AG04450 (cell line): Measurements from ENCODE around the gene CNGA3. TPM values are rescaled to one million over a fixed set of nuclear protein-coding genes. Genes with fewer than 3 reads are reported as not detected.

Experiments used
- CTCF ChIA-PET: fragments of 300-600, 350-600 bp; formaldehyde crosslinking; extraction: SDS; loops from one replicate; lab custom pipeline; 2022; ENCODE audit warnings: antibody characterized with exemption, inconsistent platforms; lab: Charles Lee
- POLR2A ChIA-PET: fragments of 350-600 bp; formaldehyde crosslinking; extraction: SDS; loops from one replicate; lab custom pipeline; 2021; ENCODE audit warnings: antibody characterized with exemption, inconsistent platforms; lab: Yijun Ruan, JAX
- DNase-seq: peaks from one replicate; pipeline ENCODE4 v3.0.0-alpha.2; 2011; ENCODE audit warnings: low read depth, low spot score
- H3K27ac ChIP-seq: one replicate; pipeline ENCODE4 v1.5.1; 2012; ENCODE audit warnings: low read depth, low read length, control low read depth
- H3K27me3 ChIP-seq: one replicate; pipeline ENCODE4 v1.6.0; 2012; ENCODE audit warnings: low read length; ENCODE audit not compliant: control insufficient read depth, insufficient read depth
- H3K4me3 ChIP-seq: 2 replicates; pipeline ENCODE4 v1.5.1; 2011; ENCODE audit warnings: mild to moderate bottlenecking, low read depth, low read length, control low read depth
- H3K9me3 ChIP-seq: 2 replicates; pipeline ENCODE4 v1.5.1; 2012; ENCODE audit warnings: low read length; ENCODE audit not compliant: control insufficient read depth, insufficient read depth
- polyA plus RNA-seq: library from polyadenylated mRNA; depleted of rRNA; stranded (reverse); fragments of >200 nt; gene quantifications from 2 replicates; pipeline ENCODE4 v1.2.3, GENCODE V29; 2011
- TF ChIP-seq, protein P1 (sequence below): IDR thresholded peaks from 2 replicates; pipeline ENCODE4 v1.5.1; 2011; ENCODE audit warnings: low read depth, low read length, control low read depth, inconsistent platforms

CNGA3 gene
- polyA plus RNA-seq, 1 experiment, result not detected

DNA sequence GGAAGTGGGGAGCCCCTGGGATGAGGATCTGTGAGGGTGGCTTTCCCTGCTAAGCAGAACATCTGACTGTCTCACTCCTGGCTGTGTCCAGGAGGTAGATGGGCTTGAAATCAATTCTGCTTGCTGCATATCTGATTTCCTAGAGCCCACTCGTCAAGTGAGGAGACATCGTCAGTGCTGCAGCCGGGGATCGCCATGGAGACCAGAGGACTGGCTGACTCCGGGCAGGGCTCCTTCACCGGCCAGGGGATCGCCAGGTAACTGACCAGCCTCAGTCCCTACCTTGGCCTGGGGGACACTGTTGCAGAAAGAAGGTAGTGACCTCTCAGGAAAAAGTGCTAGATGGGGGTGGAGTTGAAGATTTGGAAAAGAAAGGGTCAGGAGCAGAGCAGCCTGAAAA is 31.3 kb downstream of the CNGA3 start:
- TF ChIP-seq, protein P1, sequence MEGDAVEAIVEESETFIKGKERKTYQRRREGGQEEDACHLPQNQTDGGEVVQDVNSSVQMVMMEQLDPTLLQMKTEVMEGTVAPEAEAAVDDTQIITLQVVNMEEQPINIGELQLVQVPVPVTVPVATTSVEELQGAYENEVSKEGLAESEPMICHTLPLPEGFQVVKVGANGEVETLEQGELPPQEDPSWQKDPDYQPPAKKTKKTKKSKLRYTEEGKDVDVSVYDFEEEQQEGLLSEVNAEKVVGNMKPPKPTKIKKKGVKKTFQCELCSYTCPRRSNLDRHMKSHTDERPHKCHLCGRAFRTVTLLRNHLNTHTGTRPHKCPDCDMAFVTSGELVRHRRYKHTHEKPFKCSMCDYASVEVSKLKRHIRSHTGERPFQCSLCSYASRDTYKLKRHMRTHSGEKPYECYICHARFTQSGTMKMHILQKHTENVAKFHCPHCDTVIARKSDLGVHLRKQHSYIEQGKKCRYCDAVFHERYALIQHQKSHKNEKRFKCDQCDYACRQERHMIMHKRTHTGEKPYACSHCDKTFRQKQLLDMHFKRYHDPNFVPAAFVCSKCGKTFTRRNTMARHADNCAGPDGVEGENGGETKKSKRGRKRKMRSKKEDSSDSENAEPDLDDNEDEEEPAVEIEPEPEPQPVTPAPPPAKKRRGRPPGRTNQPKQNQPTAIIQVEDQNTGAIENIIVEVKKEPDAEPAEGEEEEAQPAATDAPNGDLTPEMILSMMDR, result no peak
- ChIA-PET CTCF (interaction anchor here (0.9 to 1.3 kb wide), 2 partner anchors 8 to 108 kb away, joined by 3 to 4 read pairs; no protein-coding TSS in a partner anchor), POLR2A (no interaction called here)
- H3K27me3 ChIP-seq, result peaks cover 24% of the 10 kb centered on the region
- H3K27ac ChIP-seq, result no peak overlapping the region
- no peak for DNase-seq
- H3K9me3 ChIP-seq, result no peaks in the 10 kb centered on the region
- H3K4me3 ChIP-seq, result no peak overlapping the region

DNA sequence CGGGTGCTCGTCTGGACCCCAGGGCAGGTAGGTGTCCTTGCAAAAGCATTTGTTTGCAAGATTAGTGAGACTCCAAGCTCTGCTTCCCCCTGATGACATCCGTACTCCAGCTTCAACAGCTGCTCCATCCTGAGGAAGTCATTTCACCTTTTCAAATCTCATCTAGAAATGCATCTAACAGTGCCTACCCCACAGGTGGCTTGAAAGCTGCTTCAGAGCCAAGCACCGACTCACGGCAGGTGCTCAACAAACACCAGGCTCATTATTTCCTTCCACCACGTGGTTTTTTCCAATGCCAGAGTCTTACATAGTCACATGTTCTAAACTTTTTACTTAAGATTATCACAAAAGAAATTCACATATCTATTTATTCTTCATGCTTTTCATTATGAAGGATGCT is 31.9 kb downstream of the CNGA3 start:
- Histone ChIP-seq H3K4me3 (no peak overlapping the region), H3K27me3 (peaks cover 25% of the 10 kb centered on the region), H3K27ac (no peak overlapping the region), H3K9me3 (no peaks in the 10 kb centered on the region)
- ChIA-PET CTCF (interaction anchor here (1.0 to 2.1 kb wide), 3 partner anchors 7 to 678 kb away, joined by 3 to 12 read pairs (median 4); no protein-coding TSS in a partner anchor), POLR2A (no interaction called here)
- no peak for DNase-seq
- TF ChIP-seq, protein P1, result no peak

- Histone ChIP-seq H3K9me3 (no peaks in the 10 kb centered on the region), H3K27ac (no peak overlapping the region), H3K27me3 (peaks cover 23% of the 10 kb centered on the region), H3K4me3 (no peak overlapping the region)
- TF ChIP-seq, protein P1, result no peak
- DNase-seq, result no peak
- CTCF ChIA-PET, result interaction anchor here (1.0 to 2.1 kb wide), 6 partner anchors 9 to 682 kb away, joined by 3 to 12 read pairs (median 4); no protein-coding TSS in a partner anchor
- POLR2A ChIA-PET, result no interaction called here
Measured at GRCh38 chr2:98378901-98379300, 32.6 kb downstream of the CNGA3 start.

- DNase-seq, result no peak
- POLR2A ChIA-PET, result no interaction called here
Measured at GRCh38 chr2:98379311-98380202, 33.3 kb downstream of the CNGA3 start.

More at GRCh38 chr2:98379311-98380202, 33.3 kb downstream of the CNGA3 start:
- no peaks in the 10 kb centered on the region for H3K9me3 ChIP-seq
- no peak overlapping the region for H3K4me3 ChIP-seq
- H3K27ac ChIP-seq, result no peak overlapping the region
- H3K27me3 ChIP-seq, result peaks cover 24% of the 10 kb centered on the region
- TF ChIP-seq, protein P1, result no peak
- CTCF ChIA-PET, result interaction anchor here (0.6 to 2.1 kb wide), 6 partner anchors 573 to 683 kb away, joined by 3 to 12 read pairs (median 4); no protein-coding TSS in a partner anchor
